HepG2 (cell line): ENCODE data around the gene DEPDC1B. TPM values are rescaled to one million over a fixed set of nuclear protein-coding genes. Genes with fewer than 3 reads are reported as not detected.
A peak's percentile ranks its signal among the peaks of the same experiment; 100 is the strongest.

Experiments used
- ARID5B ChIP-seq: IDR thresholded peaks from 2 replicates; pipeline ENCODE4 v1.4.0; 2020; ENCODE audit warnings: mild to moderate bottlenecking, missing genetic modification reagents
- ARNT2 ChIP-seq: sonication (generic); formaldehyde crosslinking; IDR thresholded peaks from 2 replicates; pipeline ENCODE4 v1.8.0; 2022; ENCODE audit warnings: mild to moderate bottlenecking, low read depth, missing genetic modification reagents, moderate library complexity
- DPF2 ChIP-seq: sonication (generic); formaldehyde crosslinking; IDR thresholded peaks from 2 replicates; pipeline ENCODE4 v1.4.0; 2020; ENCODE audit warnings: mild to moderate bottlenecking, low read depth, missing genetic modification reagents, borderline replicate concordance
- FOXA1 ChIP-seq, 2 experiments: fragments of 450-650 bp in 1 of 2; sonication (generic) in 1 of 2; formaldehyde crosslinking in 1 of 2; IDR thresholded peaks; 2 replicates each; pipeline versions ENCODE4 v1.4.0 to v1.6.1; 2016 to 2020; ENCODE audit warnings: missing genetic modification reagents in 1 of 2
- KDM5A ChIP-seq: fragments of 200-600 bp; sonication (generic); IDR thresholded peaks from 2 replicates; pipeline ENCODE4 v1.7.0; 2018; ENCODE audit warnings: antibody characterized with exemption, mild to moderate bottlenecking, low read length, borderline replicate concordance
- KDM6A ChIP-seq: IDR thresholded peaks from 2 replicates; pipeline ENCODE4 v1.6.1; 2016; ENCODE audit warnings: low read depth
- RBAK ChIP-seq: sonication (generic); formaldehyde crosslinking; IDR thresholded peaks from 2 replicates; pipeline ENCODE4 v1.5.1; 2020; ENCODE audit warnings: mild to moderate bottlenecking, missing genetic modification reagents
- RCOR2 ChIP-seq: IDR thresholded peaks from 2 replicates; pipeline ENCODE4 v1.6.1; 2016; ENCODE audit warnings: missing biosample characterization, missing genetic modification reagents
- RFXAP ChIP-seq: sonication (generic); formaldehyde crosslinking; IDR thresholded peaks from 2 replicates; pipeline ENCODE4 v1.4.0; 2020; ENCODE audit warnings: missing genetic modification reagents, borderline replicate concordance
- RXRA ChIP-seq: sonication (generic); formaldehyde crosslinking; IDR thresholded peaks from 2 replicates; pipeline ENCODE4 v1.5.1; 2020; ENCODE audit warnings: missing genetic modification reagents
- SIX4 ChIP-seq: sonication (generic); formaldehyde crosslinking; IDR thresholded peaks from 2 replicates; pipeline ENCODE4 v1.4.0; 2020; ENCODE audit warnings: missing genetic modification reagents
- SMC3 ChIP-seq: IDR thresholded peaks from 2 replicates; pipeline ENCODE4 v1.6.1; 2011; ENCODE audit warnings: low read length, improper control_type of control experiment
- SP1 ChIP-seq, 2 experiments: fragments of 450-650 bp in 1 of 2; sonication (generic) in 1 of 2; formaldehyde crosslinking in 1 of 2; IDR thresholded peaks; 2 replicates each; pipeline versions ENCODE4 v1.4.0 to v1.6.1; 2016 to 2020; ENCODE audit warnings: missing genetic modification reagents in 1 of 2
- SRF ChIP-seq: IDR thresholded peaks from 2 replicates; pipeline ENCODE4 v1.6.1; 2011; ENCODE audit warnings: mild to moderate bottlenecking, low read depth, low read length, moderate library complexity
- STAG1 ChIP-seq: sonication (generic); formaldehyde crosslinking; IDR thresholded peaks from 2 replicates; pipeline ENCODE4 v1.4.0; 2020; ENCODE audit warnings: missing genetic modification reagents
- ZBTB26 ChIP-seq: IDR thresholded peaks from 2 replicates; pipeline ENCODE4 v1.6.1; 2016; ENCODE audit warnings: missing compliant biosample characterization, missing genetic modification reagents, borderline replicate concordance
- ZKSCAN8 ChIP-seq: IDR thresholded peaks from 2 replicates; pipeline ENCODE4 v1.6.1; 2016; ENCODE audit warnings: borderline replicate concordance, missing genetic modification reagents, missing compliant biosample characterization
- ZNF292 ChIP-seq: sonication (generic); formaldehyde crosslinking; IDR thresholded peaks from 2 replicates; pipeline ENCODE4 v1.8.1; 2022; ENCODE audit warnings: mild to moderate bottlenecking, low read depth, missing genetic modification reagents, borderline replicate concordance
- ZNF414 ChIP-seq: sonication (generic); formaldehyde crosslinking; IDR thresholded peaks from 2 replicates; pipeline ENCODE4 v1.5.0; 2020; ENCODE audit warnings: missing genetic modification reagents
- ZNF749 ChIP-seq: sonication (generic); formaldehyde crosslinking; IDR thresholded peaks from 2 replicates; pipeline ENCODE4 v1.8.0; 2022; ENCODE audit warnings: mild to moderate bottlenecking, missing genetic modification reagents, moderate library complexity, borderline replicate concordance
- ZNF792 ChIP-seq: IDR thresholded peaks from 2 replicates; pipeline ENCODE4 v1.6.1; 2016
- polyA plus RNA-seq, 8 experiments: library from polyadenylated mRNA; depleted of rRNA in 3 of 8; stranded (reverse) in 7 of 8; unstranded in 1 of 8; fragments of >200 nt; fragmentation: Illumina TruSeq in 4 of 8; extraction: Trizol in 4 of 8; gene quantifications; 2 replicates each; pipeline versions ENCODE4 v1.2.1 to v1.2.3, GENCODE V29; 2011 to 2016; ENCODE audit warnings: low read depth in 4 of 8, missing spikeins in 1 of 8, mixed read lengths in 1 of 8; ENCODE audit not compliant: insufficient read depth in 1 of 8
- total RNA-seq, 5 experiments: library from RNA; depleted of rRNA; stranded (reverse); fragments of >200 nt; fragmentation: Illumina TruSeq; extraction: Trizol; gene quantifications; 2 replicates each; pipeline ENCODE4 v1.2.3, GENCODE V29; 2016; ENCODE audit warnings: low read depth in 1 of 5
- TF ChIP-seq, protein P1 (sequence below): sonication (generic); formaldehyde crosslinking; IDR thresholded peaks from 2 replicates; pipeline ENCODE4 v1.4.0; 2020; ENCODE audit warnings: missing genetic modification reagents, borderline replicate concordance

Gene DEPDC1B
- total and polyA plus RNA-seq, 2 of the 13 experiments (the other 11 are each of a cell fraction or from before 2014, with no cell fraction given): 29.5 to 51.3 TPM

DNA sequence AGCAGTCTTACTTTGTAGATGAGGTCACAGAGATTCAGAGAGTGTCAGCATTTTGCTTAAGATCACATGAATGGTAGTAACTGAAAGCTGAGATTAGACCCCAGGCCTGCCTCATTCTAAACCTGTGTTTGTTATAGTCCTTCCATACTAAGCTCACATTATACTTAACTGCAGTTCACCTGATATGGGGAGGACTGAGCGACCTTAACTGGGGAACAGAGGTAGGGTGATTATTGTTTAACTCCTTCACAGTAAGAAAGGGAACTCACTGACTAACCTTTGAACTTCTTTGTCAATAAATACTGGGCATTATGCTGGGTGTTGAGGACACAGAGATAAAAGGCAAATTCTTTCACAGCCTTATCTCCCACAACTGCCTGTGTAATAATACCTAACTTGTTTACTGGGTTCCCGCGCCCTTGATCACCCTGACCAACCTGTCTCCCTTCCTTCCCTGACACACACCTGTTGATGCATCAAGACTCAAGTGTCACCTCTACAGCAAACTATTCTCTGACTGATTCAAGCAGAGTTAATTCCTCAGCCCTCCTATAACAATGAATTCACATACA, 27.2 kb downstream of the DEPDC1B start (continued):
- TF ChIP-seq, protein P1, sequence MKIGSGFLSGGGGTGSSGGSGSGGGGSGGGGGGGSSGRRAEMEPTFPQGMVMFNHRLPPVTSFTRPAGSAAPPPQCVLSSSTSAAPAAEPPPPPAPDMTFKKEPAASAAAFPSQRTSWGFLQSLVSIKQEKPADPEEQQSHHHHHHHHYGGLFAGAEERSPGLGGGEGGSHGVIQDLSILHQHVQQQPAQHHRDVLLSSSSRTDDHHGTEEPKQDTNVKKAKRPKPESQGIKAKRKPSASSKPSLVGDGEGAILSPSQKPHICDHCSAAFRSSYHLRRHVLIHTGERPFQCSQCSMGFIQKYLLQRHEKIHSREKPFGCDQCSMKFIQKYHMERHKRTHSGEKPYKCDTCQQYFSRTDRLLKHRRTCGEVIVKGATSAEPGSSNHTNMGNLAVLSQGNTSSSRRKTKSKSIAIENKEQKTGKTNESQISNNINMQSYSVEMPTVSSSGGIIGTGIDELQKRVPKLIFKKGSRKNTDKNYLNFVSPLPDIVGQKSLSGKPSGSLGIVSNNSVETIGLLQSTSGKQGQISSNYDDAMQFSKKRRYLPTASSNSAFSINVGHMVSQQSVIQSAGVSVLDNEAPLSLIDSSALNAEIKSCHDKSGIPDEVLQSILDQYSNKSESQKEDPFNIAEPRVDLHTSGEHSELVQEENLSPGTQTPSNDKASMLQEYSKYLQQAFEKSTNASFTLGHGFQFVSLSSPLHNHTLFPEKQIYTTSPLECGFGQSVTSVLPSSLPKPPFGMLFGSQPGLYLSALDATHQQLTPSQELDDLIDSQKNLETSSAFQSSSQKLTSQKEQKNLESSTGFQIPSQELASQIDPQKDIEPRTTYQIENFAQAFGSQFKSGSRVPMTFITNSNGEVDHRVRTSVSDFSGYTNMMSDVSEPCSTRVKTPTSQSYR (CRISPR knock-in tag): peak; percentile 49; the same call in 1 of the 2 replicates
- TF ChIP-seq DPF2 (CRISPR knock-in tag) (peak; percentile 95), KDM6A (CRISPR knock-in tag) (peak; percentile 95), KDM5A (no peak), ZNF792 (CRISPR knock-in tag) (peak; percentile 82; the same call in 1 of the 2 replicates), ZBTB26 (CRISPR knock-in tag) (no peak), ARID5B (peak; percentile 99), SP1 (IDR thresholded peaks at IDR 0.05) (no peak), SP1 (CRISPR knock-in tag; IDR thresholded peaks at IDR 0.05) (0 out of 2 replicates have a peak, but pooled peaks have one; percentile 7), SIX4 (peak; percentile 93), RFXAP (CRISPR knock-in tag) (peak; percentile 62; the same call in 1 of the 2 replicates), RBAK (CRISPR knock-in tag) (peak; percentile 50; the same call in 1 of the 2 replicates), ZNF414 (CRISPR knock-in tag) (peak; percentile 74; the same call in 1 of the 2 replicates), ZNF292 (peak; percentile 85; the same call in 1 of the 2 replicates), SMC3 (no peak), ARNT2 (no peak), RCOR2 (CRISPR knock-in tag) (peak; percentile 87), ZKSCAN8 (peak; percentile 75; the same call in 1 of the 2 replicates), FOXA1 (IDR thresholded peaks at IDR 0.05) (peak; percentile 69), FOXA1 (CRISPR knock-in tag; IDR thresholded peaks at IDR 0.05) (peak; percentile 94), STAG1 (CRISPR knock-in tag) (peak; percentile 11; the same call in 1 of the 2 replicates), RXRA (CRISPR knock-in tag) (peak; percentile 88; the same call in 1 of the 2 replicates), ZNF749 (CRISPR knock-in tag) (no peak), SRF (peak; percentile 56; the same call in 1 of the 2 replicates)
